ENCODE measurements around the gene SCAF11. TPM values are rescaled to one million over a fixed set of nuclear protein-coding genes. Genes with fewer than 3 reads are reported as not detected.

SCAF11 gene
- total RNA-seq, 1 experiment from 2014 or later, result 75.7 TPM

GRCh38 chr12:45898094-45898493 lies 92.3 kb downstream of the SCAF11 start:
- CTCF ChIA-PET, result no interaction called here
- no peaks in the 10 kb centered on the region for H3K4me1 ChIP-seq (ENCODE audit: insufficient read depth, low read length)
- no peaks in the 10 kb centered on the region for H3F3A ChIP-seq (ENCODE audit: low read length, unreplicated experiment)
- no peak overlapping the region for H3K4me2 ChIP-seq (ENCODE audit: low read length)
- no peak overlapping the region for H3K27ac ChIP-seq (ENCODE audit: low read length)
- no peaks in the 10 kb centered on the region for H3K9me2 ChIP-seq (replicated peaks; ENCODE audit: low read length)
- no peak for TF ChIP-seq EZH2 (IDR thresholded peaks at IDR 0.05; ENCODE audit: low read length, unreplicated experiment)
- TF ChIP-seq CTCF (conservative IDR thresholded peaks at IDR 0.05; ENCODE audit: low read depth, low read length), result no peak
- no peak for TF ChIP-seq EZH2phosphoT487 (IDR thresholded peaks at IDR 0.05; ENCODE audit: borderline replicate concordance, low read length)
- peaks cover 10% of the 10 kb centered on the region for H3K36me3 ChIP-seq (ENCODE audit: low read depth, low read length)
- no peak overlapping the region for H3K9ac ChIP-seq (ENCODE audit: low read length)
- no peaks in the 10 kb centered on the region for H3K9me3 ChIP-seq (ENCODE audit: low read length)
- no peaks in the 10 kb centered on the region for H3K79me2 ChIP-seq (ENCODE audit: low read length)
- H3K4me3 ChIP-seq (ENCODE audit: low read length), result no peak overlapping the region
- no peak for ATAC-seq
- no TSS peak for BruUV-seq (replicated peaks)
- H4K20me1 ChIP-seq (ENCODE audit: low read length), result no peaks in the 10 kb centered on the region
- no peaks in the 10 kb centered on the region for H3K27me3 ChIP-seq (ENCODE audit: low read length)
- DNase-seq, result no peak
- POLR2A ChIA-PET (ENCODE audit: unreplicated experiment), result no interaction called here
- intact Hi-C loops (cut with micrococcal nuclease), result no loop called here
- no peak overlapping the region for H2AFZ ChIP-seq (ENCODE audit: low read length)

GRCh38 chr12:45895961-45896360 lies 94.4 kb downstream of the SCAF11 start:
- H3K9ac ChIP-seq (ENCODE audit: low read length), result no peak overlapping the region
- no peaks in the 10 kb centered on the region for H4K20me1 ChIP-seq (ENCODE audit: low read length)
- no peaks in the 10 kb centered on the region for H3K9me2 ChIP-seq (replicated peaks; ENCODE audit: low read length)
- H2AFZ ChIP-seq (ENCODE audit: low read length), result no peak overlapping the region
- BruUV-seq (replicated peaks), result TSS peak; percentile 17
- POLR2A ChIA-PET (ENCODE audit: unreplicated experiment), result no interaction called here
- TF ChIP-seq EZH2 (IDR thresholded peaks at IDR 0.05; ENCODE audit: low read length, unreplicated experiment) (no peak), EZH2phosphoT487 (IDR thresholded peaks at IDR 0.05; ENCODE audit: borderline replicate concordance, low read length) (no peak), CTCF (conservative IDR thresholded peaks at IDR 0.05; ENCODE audit: low read depth, low read length) (no peak)
- H3K9me3 ChIP-seq (ENCODE audit: low read length), result no peaks in the 10 kb centered on the region
- H3K79me2 ChIP-seq (ENCODE audit: low read length), result no peaks in the 10 kb centered on the region
- H3K4me3 ChIP-seq (ENCODE audit: low read length), result no peak overlapping the region
- CTCF ChIA-PET, result no interaction called here
- H3K4me2 ChIP-seq (ENCODE audit: low read length), result no peak overlapping the region
- no peaks in the 10 kb centered on the region for H3K4me1 ChIP-seq (ENCODE audit: insufficient read depth, low read length)
- peaks cover 14% of the 10 kb centered on the region for H3K36me3 ChIP-seq (ENCODE audit: low read depth, low read length)
- no peak overlapping the region for H3K27ac ChIP-seq (ENCODE audit: low read length)
- no peaks in the 10 kb centered on the region for H3K27me3 ChIP-seq (ENCODE audit: low read length)
- ATAC-seq (no peak), DNase-seq (no peak)
- H3F3A ChIP-seq (ENCODE audit: low read length, unreplicated experiment), result no peaks in the 10 kb centered on the region
- intact Hi-C loops (cut with micrococcal nuclease), result no loop called here

- Histone ChIP-seq H3K36me3 (ENCODE audit: low read depth, low read length) (peaks cover 14% of the 10 kb centered on the region), H3K9me2 (replicated peaks; ENCODE audit: low read length) (no peaks in the 10 kb centered on the region), H3K79me2 (ENCODE audit: low read length) (no peaks in the 10 kb centered on the region), H3K9me3 (ENCODE audit: low read length) (no peaks in the 10 kb centered on the region), H3K4me1 (ENCODE audit: insufficient read depth, low read length) (no peaks in the 10 kb centered on the region), H3K4me3 (ENCODE audit: low read length) (no peak overlapping the region), H3K27me3 (ENCODE audit: low read length) (no peaks in the 10 kb centered on the region), H3K4me2 (ENCODE audit: low read length) (no peak overlapping the region), H3K27ac (ENCODE audit: low read length) (no peak overlapping the region), H3K9ac (ENCODE audit: low read length) (no peak overlapping the region), H2AFZ (ENCODE audit: low read length) (no peak overlapping the region), H4K20me1 (ENCODE audit: low read length) (no peaks in the 10 kb centered on the region), H3F3A (ENCODE audit: low read length, unreplicated experiment) (no peaks in the 10 kb centered on the region)
- DNase-seq (peak; percentile 27), ATAC-seq (no peak)
- TF ChIP-seq EZH2phosphoT487 (IDR thresholded peaks at IDR 0.05; ENCODE audit: borderline replicate concordance, low read length) (no peak), CTCF (conservative IDR thresholded peaks at IDR 0.05; ENCODE audit: low read depth, low read length) (peak; percentile 50), EZH2 (IDR thresholded peaks at IDR 0.05; ENCODE audit: low read length, unreplicated experiment) (no peak)
- POLR2A ChIA-PET (ENCODE audit: unreplicated experiment), result no interaction called here
- no TSS peak for BruUV-seq (replicated peaks)
- intact Hi-C loops (cut with micrococcal nuclease), result no loop called here
- CTCF ChIA-PET, result no interaction called here
These were observed 97.1 kb downstream of the SCAF11 start for GRCh38 chr12:45893240-45893639.
